Pons (tissue), 1 donor: Measurements from ENCODE around the gene TRPM5.

Experiments
- DNase-seq: peaks from one replicate; pipeline ENCODE4 v3.0.0-alpha.2; 2016; ENCODE audit warnings: low spot score

TRPM5 gene

DNA sequence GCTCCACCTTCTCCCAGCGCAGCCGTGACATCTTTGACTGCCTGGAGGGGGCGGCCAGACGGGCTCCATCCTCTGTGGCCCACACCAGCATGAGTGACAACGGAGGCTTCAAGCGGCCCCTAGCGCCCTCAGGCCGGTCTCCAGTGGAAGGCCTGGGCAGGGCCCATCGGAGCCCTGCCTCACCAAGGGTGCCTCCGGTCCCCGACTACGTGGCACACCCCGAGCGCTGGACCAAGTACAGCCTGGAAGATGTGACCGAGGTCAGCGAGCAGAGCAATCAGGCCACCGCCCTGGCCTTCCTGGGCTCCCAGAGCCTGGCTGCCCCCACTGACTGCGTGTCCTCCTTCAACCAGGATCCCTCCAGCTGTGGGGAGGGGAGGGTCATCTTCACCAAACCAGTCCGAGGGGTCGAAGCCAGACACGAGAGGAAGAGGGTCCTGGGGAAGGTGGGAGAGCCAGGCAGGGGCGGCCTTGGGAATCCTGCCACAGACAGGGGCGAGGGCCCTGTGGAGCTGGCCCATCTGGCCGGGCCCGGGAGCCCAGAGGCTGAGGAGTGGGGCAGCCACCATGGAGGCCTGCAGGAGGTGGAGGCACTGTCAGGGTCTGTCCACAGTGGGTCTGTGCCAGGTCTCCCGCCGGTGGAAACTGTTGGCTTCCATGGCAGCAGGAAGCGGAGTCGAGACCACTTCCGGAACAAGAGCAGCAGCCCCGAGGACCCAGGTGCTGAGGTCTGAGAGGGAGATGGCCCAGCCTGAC, 41.2 kb downstream of the TRPM5 start:
- no peak for DNase-seq

DNA sequence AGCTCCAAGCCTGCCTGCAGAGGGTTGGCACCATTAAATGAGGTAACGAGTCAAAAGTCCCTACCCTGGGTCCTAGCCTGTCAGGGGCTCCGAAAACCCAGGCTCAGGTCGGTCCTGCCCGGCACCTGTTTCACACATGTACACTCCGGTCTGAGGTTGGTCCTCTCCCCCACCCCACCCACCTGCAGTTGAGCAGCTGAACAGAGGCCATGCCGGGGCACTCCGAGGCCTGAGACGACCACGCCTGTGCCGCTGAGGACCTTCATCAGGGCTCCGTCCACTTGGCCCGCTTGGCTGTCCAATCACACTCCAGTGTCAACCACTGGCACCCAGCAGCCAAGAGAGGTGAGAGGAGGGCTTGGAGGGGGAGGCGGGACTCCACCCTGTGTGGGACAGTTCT, 42.2 kb downstream of the TRPM5 start:
- no peak for DNase-seq

DNA sequence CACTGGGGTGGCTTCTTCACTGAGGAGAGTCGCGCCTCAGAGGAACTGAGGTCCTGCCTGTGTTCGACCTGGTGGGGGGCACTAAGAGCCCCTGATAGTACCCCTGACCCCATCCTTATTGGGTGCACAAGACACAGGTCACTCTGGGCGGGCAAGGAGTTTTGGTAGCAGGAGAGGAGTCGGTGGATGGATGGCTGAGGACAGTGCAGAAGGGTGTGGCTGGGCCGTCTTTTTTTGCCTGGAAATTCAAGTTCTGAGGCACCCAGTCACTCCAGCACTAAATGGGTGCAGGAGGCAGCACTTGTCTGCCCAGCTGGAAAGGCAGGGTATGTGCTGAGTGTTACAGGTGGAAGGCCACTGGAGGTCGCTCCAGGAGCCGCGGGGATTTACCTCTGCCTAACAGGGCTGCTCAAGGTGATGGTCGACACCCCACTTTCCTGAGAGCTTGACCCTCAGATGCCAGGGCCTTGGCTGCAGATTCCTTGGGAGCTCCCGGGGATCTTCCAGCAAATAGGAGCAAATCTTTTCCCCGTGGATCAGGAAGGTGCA, 42.8 kb downstream of the TRPM5 start:
- no peak for DNase-seq

DNA sequence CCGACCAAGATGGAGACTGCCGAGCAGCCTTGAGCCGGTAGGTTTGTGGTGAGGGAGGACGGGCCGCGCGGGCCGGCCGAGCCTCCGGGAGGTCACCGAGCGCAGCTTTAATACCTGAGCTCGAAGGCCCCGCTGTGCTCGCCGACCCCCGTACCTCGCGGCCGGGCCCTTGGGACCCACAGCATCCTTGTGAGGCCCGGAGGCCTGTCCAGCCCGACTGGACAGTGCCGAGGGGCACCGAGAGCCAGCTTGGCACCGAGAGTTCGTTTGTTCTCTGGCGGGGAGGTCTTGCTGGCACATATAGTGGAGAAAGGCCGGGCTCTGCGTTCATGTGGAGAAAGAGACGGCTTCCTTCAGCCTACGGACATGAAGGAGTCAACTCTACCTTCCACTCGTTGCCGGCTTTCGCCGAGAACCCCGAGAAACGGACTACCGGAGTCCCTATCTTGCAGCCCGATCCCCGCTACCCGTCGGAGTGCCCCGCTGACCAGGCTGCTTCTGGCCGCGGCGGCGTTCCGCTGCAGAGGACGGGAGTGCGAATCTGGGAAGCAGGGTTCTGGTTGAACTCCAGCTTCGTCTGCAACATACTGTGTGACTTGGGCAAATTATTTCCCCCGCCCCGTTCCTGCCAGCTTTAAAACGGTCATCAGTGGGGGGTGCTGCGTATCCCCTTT, 43.4 kb downstream of the TRPM5 start:
- DNase-seq, result no peak

DNA sequence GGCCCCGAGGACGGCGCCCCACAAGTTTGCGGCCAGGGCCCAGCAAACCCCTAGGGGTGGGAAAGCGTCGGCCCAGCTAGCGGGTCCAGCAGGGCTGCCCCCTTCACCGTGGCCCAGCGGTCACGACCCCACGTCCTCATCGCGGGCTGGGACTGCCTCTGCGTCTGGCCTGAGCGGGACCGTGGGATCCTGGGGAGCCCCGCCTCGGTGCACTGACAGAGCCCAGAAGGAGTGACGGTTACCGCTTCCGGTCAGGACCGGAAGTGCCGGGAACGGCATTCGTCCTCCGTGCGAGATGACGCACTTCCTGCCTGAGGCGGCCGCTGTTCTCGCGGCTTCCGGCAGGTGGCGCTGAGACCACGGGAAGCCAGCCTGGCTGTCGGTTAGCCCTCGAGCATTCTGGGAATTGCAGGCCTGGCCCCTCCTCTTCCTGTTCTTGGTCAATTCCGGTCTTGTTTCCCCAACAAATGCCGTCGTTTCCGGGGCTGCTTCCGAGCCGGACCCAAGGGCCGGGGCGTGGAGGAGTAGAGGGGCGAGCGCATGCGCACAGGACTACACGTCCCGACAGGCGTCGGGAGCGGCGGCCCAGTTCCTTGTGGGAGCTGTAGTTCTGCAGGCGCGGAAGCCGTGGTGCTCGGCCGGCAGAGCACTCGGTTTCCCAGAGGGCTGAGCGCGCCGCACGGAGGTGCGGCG, 44.1 kb downstream of the TRPM5 start, which contains the start of gene TSSC4:
Gene TSSC4 (plus strand): TSS at position 682 of the 693 bp plus-strand sequence. CDS start 1,884 bp downstream, outside the sequence.
- peak; percentile 100 for DNase-seq

DNA sequence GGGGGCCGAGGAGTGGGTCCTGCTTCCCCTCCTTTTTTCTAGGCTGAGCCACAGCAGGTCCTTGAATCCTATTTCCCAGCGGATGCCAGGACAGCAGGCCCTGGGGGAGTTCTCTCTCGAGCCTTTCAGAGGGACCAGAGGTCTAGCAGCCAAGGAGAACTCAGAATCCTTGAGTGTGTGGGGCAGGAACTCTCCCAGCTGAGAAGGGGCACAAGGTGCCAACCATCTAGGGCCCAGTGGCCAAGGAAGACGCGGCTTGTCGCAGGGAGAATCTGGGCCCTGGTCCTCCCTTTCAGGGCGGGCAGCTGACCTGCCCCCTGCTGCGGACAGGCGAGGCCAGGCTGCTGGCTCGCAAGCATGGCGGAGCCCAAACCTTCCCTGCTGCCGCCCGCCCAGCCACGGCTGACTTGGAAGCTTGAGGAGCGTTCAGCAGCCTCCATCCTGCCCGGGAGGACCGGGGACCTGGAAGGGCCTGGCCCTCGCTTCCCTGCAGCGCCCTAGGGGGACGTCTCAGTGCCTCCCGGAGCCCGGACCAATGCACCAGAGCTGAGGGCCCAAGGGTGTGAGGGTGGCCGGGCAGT, 44.7 kb downstream of the TRPM5 start:
- DNase-seq, result no peak

DNA sequence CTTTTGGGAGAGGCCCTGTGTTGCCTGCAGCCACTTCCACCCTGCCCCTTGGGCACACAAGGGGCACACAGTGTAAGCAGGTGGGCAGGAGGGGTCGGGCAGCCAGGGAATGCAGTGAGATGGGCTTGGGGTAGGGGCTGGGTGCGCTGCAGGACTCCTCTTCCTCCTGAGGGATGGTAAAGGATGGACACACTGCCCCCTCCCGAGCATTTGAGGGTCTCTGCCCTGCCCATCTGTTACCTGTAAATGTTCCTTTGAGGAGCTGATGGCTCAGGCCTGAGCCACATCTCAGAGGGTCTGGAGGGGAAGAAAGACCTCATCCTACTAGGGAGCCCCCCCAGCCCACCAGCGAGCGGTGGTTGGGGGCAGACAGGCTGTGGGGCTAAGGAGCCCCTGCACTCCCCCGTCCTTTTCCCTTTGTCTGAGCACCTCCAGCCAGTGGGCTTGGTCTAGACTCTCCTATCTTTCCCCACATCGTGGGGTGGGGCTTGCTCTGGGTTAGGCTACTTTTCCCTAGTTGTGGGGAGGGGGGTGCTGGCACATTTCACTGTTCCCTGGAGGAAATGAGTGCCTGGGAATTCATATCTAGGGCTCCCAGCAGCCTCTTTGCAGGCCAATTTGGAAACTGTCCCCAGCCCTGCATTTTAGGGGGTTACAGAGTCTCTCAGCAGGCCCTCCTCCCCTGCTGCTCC, 45.5 kb downstream of the TRPM5 start:
- DNase-seq, result no peak

DNA sequence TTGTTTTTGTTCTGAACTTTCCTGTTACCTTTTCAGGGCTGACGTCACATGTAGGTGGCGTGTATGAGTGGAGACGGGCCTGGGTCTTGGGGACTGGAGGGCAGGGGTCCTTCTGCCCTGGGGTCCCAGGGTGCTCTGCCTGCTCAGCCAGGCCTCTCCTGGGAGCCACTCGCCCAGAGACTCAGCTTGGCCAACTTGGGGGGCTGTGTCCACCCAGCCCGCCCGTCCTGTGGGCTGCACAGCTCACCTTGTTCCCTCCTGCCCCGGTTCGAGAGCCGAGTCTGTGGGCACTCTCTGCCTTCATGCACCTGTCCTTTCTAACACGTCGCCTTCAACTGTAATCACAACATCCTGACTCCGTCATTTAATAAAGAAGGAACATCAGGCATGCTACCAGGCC, 47.3 kb downstream of the TRPM5 start:
- DNase-seq, result no peak

DNA sequence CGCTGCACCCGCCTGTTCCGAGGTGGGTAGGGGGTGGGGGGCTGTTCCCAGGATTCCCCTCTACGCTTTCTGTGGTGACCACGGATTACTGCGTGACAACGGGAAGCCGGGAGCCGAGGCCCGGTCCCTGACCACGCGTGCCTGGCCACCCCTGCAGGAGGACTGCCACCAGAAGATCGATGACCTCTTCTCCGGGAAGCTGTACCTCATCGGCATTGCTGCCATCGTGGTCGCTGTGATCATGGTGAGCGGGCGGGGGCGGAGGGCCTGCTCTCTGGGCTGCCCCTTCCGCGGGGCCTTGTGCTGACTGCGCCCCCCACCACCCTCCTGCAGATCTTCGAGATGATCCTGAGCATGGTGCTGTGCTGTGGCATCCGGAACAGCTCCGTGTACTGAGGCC, 47.8 kb downstream of the TRPM5 start:
- DNase-seq, result no peak

DNA sequence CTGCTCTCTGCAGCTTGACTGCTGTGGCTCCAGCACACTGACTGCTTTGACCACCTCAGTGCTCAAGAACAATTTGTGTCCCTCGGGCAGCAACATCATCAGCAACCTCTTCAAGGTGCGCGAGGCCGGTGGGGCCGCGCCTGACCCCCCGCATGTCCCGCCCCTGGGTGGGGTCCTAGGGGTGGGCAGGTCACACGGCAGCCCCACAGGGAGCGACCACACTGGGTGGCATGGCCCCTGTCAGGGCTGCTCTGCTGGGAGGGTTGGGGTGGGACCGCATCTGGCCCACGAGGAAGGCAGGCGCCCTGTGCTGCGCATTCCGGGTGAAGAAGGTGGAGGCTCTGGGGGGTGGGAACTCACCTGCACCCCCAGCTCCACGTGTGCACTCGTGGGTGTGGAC, 48.5 kb downstream of the TRPM5 start:
- no peak for DNase-seq

DNA sequence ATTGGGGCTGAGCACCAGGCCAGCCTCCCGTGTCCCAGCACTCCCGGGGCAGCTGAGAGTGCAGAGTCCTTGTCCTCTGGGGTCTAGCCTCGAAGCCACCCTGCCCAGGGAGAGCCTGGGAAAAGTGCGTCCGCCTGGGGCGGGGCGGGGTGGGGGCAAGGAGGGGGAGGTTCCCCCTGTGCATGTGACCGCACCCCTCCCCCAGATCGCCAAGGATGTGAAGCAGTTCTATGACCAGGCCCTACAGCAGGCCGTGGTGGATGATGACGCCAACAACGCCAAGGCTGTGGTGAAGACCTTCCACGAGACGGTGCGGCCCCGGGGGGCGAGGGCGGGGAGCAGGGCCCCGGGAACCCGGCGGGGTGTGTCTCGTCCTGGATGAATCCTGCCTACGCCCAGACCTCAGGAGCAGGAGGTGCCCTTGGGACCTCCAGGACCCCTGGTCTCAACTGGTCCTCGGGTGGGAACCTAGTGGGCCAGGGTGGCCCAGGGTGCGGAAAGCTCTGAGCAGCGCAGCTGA, 49.0 kb downstream of the TRPM5 start:
- DNase-seq, result no peak

DNA sequence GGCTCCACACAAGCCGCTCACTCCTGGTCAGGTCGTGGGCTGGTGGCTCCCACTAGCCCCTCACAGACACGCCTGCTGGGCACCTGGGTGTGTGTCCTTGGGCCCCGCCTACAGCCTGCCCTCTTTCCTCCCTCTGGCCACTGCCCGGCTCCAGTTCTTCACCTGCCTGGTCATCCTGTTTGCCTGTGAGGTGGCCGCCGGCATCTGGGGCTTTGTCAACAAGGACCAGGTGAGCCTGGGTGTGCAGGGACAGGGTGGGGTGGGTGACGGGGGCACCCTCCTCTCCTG, 49.6 kb downstream of the TRPM5 start:
- DNase-seq, result no peak
